GM21528 (cell line): ENCODE results near the gene BRME1.

ENCODE experiments used
- ATAC-seq: cut with Tn5 transposase; IDR thresholded peaks from one replicate; pipeline ENCODE4 v1.9.1; 2021; ENCODE audit warnings: mild to moderate bottlenecking, moderate library complexity; ENCODE audit not compliant: unreplicated experiment, low FRiP score

BRME1 gene

DNA sequence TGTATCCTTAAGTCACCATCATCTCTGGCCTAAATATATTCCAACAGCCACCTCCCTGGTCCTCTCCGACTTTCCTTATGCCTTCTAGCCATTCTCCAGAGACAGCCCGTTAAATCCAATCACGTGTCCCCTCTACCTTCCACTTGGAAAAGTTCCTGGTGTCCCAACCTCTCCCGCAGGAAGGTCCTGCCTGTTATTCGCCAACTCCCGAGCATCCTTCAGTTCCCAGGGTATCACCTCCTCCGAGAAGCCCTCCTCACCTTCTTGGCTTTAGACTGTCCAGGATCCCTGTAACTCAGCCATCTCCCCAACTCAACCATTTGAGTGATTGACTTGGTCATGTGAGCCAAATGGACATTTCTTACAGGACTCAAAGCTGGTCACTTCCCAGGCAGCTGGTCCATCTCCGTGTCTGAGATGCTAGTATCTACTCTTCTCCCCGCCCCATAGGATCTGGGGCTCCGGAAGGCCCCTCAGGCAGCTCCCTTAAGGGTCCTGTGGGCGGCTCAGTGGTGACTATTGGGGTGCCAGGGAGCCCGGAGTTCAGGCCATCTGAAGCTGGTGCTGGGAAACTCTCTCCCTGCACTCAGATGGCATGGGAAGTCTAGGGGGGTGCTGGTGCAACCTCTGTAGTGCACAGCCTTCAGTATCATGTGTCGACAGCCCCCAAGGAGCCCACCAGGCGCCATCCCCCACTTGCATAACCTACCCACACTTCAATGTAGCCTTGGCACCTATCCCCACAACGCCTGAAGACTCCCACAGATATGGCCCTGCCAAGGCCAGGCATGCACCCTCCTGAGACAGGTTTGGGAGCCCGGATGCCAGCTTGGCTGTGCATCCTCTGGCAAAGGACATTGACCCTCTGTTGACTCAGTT, 56.9 kb downstream of the BRME1 start:
- ATAC-seq, result no peak

DNA sequence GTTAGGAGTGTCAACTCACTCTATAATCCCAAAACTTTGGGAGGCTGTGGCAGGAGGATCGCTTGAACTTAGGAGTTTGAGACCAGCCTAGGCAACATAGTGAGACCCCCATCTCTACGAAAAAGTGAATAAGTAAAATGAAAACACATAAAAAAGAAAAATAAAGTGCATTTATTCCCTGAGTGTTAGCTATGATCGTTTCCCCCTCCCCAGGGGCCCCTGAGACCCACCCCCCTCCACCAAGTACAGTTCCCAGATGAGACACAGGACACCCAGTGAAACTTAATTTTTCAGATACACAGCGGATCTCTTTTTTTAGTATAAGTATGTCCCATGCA, 57.6 kb downstream of the BRME1 start:
- ATAC-seq, result no peak

DNA sequence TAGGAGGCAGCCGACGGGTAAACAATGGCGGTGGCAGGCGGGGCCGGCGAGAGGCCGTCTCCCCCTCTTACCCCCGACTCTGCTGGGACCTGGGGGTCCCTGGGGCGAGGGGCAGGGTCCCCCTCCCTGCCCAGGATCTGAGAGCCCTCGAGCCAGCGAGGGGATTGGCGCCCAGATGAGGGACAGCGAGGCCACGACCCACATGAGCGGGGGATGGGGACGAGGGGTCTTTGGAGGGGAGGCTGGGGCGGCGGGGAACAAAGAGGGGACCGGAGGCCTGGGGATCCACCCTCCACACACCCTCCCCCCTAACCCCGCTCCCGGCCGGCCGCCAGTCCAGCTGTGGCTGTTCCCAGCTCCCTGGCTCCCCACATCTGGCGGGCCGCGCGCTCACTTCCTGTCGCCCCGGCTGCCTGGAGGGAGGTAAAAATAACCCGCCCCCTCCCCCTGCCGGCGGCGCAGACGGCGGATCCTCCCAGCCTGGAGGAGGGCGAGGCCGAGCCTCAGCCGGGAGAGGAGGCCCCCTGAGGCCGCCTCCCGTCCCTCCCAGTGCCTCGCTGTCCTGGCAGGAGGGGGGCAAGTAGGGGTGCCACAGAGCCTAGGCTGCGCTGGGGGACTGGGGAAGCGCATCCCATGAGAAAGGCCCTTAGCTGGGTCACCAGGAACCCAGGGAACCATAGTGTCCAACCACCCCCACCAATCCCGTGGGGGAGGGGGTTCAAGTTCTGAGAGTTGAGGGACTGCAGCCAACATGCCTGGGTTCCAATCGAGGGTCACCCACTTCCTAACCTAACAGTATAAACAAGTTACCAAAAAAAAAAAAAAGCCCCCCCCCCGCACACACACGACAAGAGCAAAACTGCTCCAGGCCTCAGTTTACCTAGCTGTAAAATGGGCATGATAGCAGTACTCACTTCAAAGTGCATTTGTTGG, 58.2 kb downstream of the BRME1 start:
- no peak for ATAC-seq

DNA sequence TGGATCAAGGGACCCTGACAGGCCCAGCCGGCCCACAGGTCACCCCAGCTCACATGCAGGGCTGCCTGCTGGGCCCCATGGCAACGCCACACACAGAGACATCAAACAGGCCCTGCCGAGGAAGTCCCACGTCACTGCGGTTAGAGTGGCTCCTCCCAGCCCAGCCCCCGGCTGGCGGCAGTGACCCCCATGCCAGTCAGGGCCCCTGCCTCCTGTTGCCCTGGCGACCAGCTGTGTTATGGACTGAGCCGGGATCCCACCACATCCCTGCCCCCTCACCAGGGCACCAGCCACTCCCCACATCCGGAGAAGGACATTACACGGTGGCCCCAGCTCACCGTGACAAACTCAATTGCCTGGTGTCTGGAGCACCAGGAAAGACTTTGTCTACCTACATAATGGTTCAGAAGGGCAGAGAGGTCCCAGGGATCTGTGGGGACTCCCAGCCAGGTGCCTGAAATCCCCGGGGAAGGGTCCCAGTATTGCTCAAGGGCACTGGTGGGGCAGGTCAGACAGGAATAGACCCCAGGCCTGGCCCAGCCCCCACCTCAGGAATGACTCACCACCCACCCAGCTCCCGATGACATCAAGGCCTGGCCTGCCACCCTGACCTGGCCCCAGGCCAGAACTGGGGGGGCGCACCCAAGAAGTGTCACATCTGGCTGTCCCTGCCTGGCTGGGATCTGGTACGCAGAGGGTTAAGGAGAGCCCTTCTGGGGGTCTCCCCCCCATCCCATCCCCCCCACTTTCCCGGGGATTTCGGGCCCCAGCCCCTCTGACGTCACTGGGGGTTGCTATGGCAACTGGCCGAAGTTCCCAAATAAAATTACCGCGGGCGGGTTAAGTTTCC, 59.1 kb downstream of the BRME1 start:
- ATAC-seq, result no peak

DNA sequence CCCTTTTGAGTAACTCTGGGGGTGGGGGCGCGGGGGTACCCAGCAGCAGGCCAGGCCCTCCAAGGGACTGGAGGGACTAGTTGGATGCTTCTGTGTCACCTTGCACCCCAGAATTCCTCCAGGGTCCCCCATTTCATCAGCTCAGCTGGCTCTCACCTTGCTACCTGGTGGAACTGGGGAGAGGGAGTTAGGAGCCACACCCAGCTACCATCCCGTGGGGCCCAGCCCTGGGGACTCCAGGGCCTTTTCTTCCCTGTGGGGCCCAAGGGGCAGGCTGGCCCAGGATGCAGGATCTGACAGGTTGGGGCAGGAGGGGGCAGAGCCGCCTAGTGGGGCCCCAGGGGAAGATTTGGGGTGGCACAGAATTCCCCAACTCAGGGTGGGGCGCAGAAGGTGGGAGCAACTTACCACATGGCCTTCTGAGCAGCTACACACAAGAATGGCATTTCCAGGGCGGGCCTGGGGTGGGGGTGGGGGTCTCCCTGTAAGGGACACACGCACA, 61.7 kb downstream of the BRME1 start:
- ATAC-seq, result no peak

DNA sequence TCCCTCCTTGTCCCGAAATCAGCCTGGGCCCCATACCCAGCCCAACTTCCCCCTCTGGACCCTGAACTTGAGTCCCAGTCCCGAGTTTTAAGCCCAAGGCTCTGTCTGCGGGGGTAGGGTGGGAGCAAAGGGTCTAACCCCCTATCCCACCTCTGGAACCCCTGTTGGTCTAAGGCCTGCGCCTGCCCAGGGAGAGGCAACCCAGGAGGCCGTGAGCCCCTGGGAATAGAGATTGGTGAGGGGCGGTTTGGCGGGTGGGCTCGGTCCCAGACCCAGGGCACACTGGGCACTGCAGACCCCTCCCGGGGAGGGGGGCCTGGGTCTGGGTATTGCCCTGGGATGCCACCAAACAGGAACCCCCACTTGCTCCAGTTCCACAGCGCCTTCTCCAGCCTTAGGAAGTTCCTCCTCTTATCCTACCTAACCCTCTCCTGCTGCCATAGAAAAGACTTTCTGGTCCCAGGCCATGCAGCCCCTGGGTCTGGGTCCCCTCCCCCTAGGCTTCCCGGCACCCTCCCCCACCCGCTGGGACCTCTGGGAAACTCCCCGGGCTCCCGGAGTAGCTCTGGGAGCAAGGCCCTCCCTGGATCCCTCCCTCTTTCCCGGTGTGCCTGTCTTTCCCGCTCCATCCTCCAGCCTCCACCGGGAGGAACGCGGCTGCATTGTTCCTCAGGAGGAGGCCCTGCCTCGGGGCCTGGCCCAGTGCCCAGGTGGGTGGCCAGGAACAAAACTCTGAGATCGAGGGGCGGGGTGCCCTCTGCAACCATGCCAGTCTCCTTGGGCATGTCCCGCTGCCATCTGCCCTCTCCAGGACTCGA, 62.6 kb downstream of the BRME1 start:
- ATAC-seq, result no peak

DNA sequence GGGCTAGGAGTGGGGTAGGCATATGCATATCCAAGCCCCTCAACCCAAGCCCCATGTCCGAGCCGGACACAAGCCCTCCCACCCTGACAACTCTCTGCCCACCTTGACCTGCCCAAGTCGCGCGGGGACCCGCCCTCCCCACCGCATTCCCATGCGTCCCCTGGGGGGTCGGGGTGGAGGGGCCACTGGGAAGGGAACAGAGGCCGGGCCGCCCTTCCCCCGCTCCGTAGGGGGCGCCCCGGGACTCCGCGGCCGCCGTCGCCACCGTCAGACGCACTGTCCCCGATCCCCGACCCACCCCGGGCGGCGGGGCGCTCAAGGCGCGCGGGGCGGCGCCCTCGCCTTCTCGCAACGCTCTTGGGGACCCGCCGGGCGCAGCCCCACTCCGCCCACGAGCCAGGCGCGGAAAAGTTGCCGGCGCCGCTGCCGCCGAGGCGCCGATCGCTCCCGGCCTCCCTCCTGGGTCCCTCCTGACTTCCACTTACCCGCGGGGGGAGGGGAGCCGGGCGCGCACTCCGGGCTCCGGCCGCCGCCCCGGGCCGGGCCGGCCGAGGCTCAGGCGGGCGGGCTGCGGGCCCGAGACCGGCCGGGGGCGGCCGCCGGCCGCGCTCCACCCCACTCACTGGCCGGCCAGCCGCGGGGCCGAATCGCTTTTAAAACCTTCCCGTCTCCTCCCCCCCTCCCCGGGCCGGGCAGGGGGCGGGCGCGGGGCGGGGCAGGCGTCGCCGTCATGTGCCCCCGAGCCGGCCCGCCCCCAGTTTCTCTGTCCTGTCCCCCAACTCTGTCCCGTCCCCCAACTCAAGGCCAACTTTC, 63.4 kb downstream of the BRME1 start:
- no peak for ATAC-seq

DNA sequence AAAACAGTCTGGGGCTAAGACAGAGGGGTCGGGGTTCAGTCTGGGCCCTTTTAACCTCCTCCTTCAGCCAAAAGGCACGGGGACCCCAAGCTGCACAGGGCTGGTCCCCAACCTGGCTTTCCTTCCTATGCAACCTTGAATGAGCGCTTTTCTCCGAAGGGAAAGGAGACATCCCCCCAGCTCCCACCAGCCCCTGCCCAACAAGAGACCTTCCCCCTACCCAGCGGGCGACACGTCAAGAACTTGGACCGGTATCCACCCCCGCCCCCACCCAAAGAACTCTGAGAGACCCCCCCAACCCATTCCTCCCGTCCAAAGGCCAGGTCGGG, 64.0 kb downstream of the BRME1 start:
- no peak for ATAC-seq

DNA sequence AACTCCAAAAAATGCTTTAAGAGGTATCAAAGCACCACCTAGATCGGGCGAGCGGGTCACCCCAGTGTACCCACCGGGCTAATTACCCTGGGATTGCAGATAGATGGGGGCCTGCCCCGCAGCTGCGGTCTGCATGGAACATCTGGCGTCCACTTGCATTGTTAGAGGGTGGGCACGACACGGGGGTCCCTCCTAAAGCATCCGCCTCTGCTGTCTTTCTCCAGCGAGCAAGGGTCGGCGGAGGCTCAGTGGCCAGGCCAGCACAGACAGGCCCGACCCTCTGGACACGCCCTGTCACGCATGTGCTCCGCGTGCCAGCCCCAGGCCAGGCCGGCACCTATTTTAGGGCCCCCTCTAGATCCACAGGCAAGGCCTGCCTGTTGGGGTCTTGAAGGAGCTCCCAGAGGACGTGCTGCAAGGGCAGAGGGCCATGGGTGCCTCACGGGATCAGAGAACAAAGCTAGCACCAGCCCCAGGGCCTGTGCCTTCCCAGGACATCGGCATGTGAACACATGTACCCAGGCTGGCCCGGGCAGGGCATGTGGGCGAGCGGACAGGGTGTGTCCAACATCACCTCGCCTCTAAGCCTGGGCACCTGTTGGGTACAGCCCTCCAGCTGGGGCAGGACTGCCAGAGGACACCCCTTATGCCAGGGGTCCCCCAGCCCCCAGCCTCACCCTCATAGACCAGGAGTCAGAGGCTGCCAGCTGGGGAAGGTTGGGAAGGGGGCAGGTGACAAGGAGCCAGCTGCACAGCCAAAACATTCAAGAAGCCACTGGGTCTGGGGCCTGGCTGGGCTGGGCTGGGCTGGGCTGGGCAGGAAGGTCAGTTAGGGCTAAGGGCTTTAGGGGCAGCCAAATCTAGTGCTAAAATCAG, 64.6 kb downstream of the BRME1 start:
- no peak for ATAC-seq

DNA sequence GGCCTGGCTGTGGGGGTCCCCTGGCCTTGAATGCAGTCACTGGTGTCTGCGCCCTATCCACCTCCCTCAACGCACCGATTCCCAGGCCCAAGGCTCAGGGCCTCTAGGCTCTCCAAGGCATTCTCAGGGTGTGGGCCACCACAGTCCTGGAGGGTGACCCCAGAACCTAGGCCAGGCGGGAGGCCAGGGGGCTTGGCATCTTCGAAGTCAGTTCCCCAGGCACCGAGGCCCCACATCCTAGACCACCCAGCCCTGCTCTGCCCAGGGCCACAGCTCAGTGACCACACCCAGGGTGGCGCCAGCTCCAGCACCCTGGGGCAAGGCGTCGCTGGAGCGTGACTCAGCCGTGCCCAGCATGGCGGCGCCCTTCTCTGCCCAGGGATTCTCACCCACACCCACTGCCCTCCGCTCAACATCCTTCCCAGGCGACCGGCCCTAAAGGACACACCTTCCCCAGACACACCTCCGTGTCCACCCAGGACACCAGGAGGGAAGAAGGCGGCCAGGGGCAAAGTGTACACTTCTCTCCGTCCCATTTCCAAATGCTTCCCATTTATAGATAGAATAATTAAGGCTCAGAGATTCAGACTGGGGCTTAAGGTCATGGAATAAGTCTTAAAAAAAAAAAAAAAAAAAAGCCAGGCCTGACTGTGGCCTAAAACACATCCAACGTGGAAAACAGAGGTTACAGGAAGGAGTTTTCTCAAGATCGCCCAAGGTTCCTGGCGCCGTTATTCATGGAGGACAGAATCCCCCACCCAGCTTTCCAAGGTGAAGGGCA, 65.4 kb downstream of the BRME1 start:
- ATAC-seq, result no peak

DNA sequence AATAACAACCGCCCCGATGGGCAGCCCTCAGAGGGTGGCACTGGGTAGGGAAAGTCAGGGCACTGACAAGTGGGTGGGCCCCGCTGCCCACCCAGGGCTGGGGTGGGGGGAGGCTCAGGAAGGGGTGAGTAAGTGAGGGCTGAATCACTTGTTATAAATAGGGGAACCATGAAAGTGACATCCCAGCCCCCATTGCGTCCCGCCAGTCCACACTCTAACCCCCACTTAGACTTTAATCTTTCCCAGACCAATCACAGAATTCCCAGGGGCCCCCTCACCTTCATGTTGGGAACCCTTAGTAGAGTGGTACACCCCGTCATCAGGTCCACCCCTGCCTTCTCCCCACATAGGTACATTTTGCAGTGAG, 66.0 kb downstream of the BRME1 start:
- no peak for ATAC-seq

DNA sequence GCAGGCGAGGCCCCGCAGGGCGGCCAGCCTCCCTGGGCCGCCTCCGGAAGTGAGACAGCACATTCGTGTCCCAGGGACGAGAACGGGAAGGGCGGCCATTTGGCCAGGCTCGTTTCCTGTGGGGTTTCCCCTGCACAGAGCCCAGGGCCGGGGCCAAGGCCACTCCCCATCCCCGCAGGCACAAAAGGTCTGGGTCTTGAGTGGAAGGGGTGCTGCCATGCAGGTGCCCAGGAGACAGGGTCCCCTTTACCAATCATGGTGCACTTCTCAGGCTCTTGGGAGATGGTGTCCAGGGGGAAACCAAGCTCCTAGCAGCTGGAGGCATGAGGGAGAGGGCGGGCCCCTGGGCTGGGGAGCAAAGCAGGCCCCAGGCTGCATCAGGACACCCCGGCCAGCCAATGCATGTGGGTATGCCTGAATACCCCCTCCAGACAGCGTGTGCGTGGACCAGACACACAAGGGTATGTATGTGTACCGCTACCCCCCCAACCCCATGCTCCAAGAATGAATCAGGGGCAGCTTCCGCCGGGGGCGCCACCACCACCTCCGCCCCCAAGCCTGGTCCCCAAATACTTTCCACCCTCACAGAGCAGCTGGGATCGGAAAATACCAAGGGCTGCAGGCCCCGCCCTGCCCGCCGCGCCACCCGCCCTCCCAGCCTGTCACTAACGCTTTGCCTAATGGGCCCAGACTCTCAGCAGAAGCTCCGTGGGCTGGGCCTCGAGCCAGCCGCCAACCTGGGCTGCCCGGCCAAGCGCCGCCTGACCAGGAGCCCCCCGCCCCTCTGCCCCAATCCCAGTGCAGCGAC, 66.6 kb downstream of the BRME1 start:
- ATAC-seq, result peak; percentile 38

DNA sequence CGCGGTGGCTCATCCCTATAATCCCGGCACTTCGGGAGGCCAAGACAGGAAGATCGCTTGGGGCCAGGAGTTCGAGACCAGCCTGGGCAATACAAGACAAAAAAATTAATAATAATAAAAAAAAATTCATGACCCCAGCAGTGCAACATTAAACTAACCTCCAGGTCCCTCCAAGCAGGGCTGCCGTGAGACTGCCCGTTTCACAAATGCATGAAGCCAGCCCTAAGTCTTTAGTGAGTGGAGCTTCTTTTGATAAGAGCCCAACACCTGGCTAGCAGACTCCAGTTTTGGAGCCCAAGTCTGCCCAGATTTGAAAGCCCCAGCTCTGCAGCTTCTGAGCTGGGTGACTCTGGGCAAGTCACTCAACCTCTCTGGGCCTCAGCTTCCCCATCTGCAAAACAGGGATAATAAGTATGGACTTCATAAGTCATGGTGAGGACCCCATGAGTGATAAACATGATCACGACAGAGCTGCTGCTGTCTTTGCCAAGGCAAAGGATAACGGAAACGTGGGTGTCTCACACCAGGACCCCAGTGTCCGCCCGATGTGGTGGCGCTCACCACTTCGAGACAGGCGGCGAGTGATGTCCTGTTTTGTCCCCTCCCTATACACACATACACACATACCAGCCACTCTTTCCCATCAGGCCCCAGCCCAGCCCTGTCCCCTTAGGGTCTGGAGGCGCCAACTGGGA, 67.3 kb downstream of the BRME1 start:
- no peak for ATAC-seq

DNA sequence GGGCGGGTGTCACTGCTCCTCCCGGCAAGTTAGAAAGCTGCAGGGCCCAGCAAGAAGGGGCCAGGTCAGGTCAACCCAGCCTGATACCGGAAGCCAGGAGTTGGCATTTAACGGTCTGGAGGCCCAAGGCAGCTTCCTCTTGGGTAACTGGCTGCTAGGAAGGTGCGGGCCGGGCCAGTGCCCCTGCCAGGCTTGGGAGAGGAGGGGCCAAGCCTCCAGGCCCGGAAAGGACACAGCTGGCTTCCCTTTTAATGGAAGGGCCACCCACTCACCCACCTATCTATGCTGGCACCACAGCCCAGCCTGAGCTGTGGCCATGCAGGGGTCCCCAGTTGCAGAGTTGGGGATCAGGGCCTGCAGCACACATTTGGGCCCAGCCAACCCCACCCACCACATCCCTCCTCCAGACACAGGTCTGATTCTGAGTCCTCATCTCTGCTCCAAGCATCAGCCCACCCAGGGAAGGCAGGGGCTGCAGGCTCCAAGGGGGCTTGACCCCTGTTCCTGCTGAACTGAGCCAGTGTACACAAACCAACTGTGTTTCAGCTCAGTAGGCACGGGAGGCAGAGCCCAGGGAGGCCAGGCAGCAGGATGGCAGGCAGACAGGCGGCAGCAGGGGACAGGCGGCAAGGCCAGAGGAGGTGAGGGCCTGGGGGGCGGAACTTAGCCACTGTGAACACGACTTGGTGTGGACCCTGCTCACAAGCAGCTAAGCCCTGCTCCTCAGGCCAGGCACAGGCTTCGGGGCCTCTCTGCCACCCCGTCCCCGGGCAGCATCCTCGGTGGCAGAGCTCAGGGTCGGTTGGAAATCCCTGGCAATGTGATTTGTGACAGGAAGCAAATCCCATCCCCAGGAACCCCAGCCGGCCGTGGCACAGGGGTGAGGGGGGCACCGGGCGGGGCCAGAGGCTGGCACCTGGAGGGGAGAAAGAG, 69.9 kb downstream of the BRME1 start:
- no peak for ATAC-seq
